K562 (cell line): ENCODE measurements around the gene PRKAR1B. TPM values are rescaled to one million over a fixed set of nuclear protein-coding genes. Genes with fewer than 3 reads are reported as not detected.

Experiments used
- ATAC-seq: fragments of 200-7000 bp; cut with Tn5 transposase; 3 replicates; pipeline ENCODE4 v1.9.1; 2020; ENCODE audit warnings: moderate library complexity
- BruUV-seq: library from RNA; stranded (reverse); fragments of 400-500 nt; replicated peaks from 2 replicates; lab custom pipeline; 2021; lab: Mats Ljungman, UMichigan
- CTCF ChIA-PET: fragments of 300-600 bp; formaldehyde crosslinking; extraction: SDS; loops from one replicate; lab custom pipeline; 2021; ENCODE audit warnings: low intra/inter-chr PET ratio; lab: Yijun Ruan, JAX
- POLR2A ChIA-PET: fragments of 300-600, 350-650 bp; sonication (Branson Sonifier 250); formaldehyde crosslinking; extraction: SDS; loops from one replicate; lab custom pipeline; 2021; ENCODE audit warnings: antibody characterized with exemption, inconsistent platforms; lab: Yijun Ruan, JAX
- DNase-seq, 4 experiments: peaks; one replicate each; pipeline versions ENCODE4 v3.0.0 to v3.0.0-alpha.2; 2011 to 2018; ENCODE audit warnings: low spot score in 3 of 4, mixed read lengths in 3 of 4; ENCODE audit errors: extremely low read depth in 1 of 4
- FAIRE-seq: peaks from 2 replicates; lab custom pipeline; 2011; peaks lifted over from hg19 to GRCh38; lab: Jason Lieb, UNC
- H2AFZ ChIP-seq: 2 replicates; pipeline ENCODE4 v1.6.0; 2011; ENCODE audit warnings: low read depth, low read length, control low read depth, inconsistent platforms
- H3K27ac ChIP-seq: fragments of 200-600 bp; 3 replicates; pipeline ENCODE4 v1.8.0; 2011; ENCODE audit warnings: low read depth, mild to moderate bottlenecking, control low read depth, inconsistent platforms, low read length, moderate library complexity, mixed read lengths; ENCODE audit errors: extremely low read depth
- H3K27me3 ChIP-seq, 2 experiments: fragments of 300-600 bp in 1 of 2; 2 replicates in 1 of 2; 3 replicates in 1 of 2; pipeline versions ENCODE4 v1.6.0 to v1.8.0; 2011; ENCODE audit warnings: inconsistent platforms in 2 of 2, low read length in 2 of 2, mild to moderate bottlenecking in 1 of 2, mixed read lengths in 1 of 2, moderate library complexity in 1 of 2; ENCODE audit not compliant: control insufficient read depth in 2 of 2, insufficient read depth in 2 of 2
- H3K36me3 ChIP-seq: fragments of 300-600 bp; 3 replicates; pipeline ENCODE4 v1.8.0; 2011; ENCODE audit warnings: mild to moderate bottlenecking, low read length, inconsistent platforms; ENCODE audit not compliant: control insufficient read depth, insufficient read depth
- H3K4me1 ChIP-seq, 2 experiments: fragments of 200-600 bp in 1 of 2; replicated peaks in 1 of 2; 2 replicates in 1 of 2; 3 replicates in 1 of 2; pipeline versions ENCODE4 v1.5.1 to v1.8.0; 2011; ENCODE audit warnings: inconsistent platforms in 2 of 2, low read length in 2 of 2, mild to moderate bottlenecking in 1 of 2, mixed read lengths in 1 of 2, moderate library complexity in 1 of 2; ENCODE audit not compliant: control insufficient read depth in 2 of 2, insufficient read depth in 2 of 2
- H3K4me2 ChIP-seq: 2 replicates; pipeline ENCODE4 v1.6.1; 2011; ENCODE audit warnings: low read length, control low read depth, inconsistent platforms, mixed read lengths; ENCODE audit not compliant: insufficient read depth
- H3K4me3 ChIP-seq: fragments of 200-600 bp; sonication (generic), shearing (Covaris generic); 2 replicates; pipeline ENCODE4 v1.5.1; 2016; ENCODE audit warnings: control low read depth, inconsistent platforms
- H3K79me2 ChIP-seq: fragments of 200-600 bp; 3 replicates; pipeline ENCODE4 v1.8.0; 2011; ENCODE audit warnings: low read length, inconsistent platforms; ENCODE audit not compliant: control insufficient read depth, insufficient read depth
- H3K9ac ChIP-seq, 2 experiments: 2 replicates each; pipeline versions ENCODE4 v1.6.0 to v1.6.1; 2011; ENCODE audit warnings: low read depth in 2 of 2, low read length in 2 of 2, control low read depth in 1 of 2, inconsistent platforms in 1 of 2, mild to moderate bottlenecking in 1 of 2, mixed read lengths in 1 of 2; ENCODE audit not compliant: insufficient read depth in 1 of 2
- H3K9me1 ChIP-seq: one replicate; pipeline ENCODE4 v1.6.0; 2011; ENCODE audit warnings: inconsistent platforms, mild to moderate bottlenecking, low read length, moderate library complexity; ENCODE audit not compliant: control insufficient read depth, insufficient read depth
- H3K9me3 ChIP-seq: replicated peaks from 2 replicates; pipeline ENCODE4 v1.5.1; 2011; ENCODE audit warnings: low read depth, low read length, inconsistent platforms; ENCODE audit not compliant: control insufficient read depth, insufficient read depth
- H4K20me1 ChIP-seq: replicated peaks from 2 replicates; pipeline ENCODE4 v1.6.1; 2011; ENCODE audit warnings: low read length, inconsistent platforms, mixed read lengths; ENCODE audit not compliant: control insufficient read depth, insufficient read depth
- ARID2 ChIP-seq: fragments of 450-650 bp; IDR thresholded peaks from 2 replicates; pipeline ENCODE4 v1.6.1; 2017; ENCODE audit warnings: antibody characterized with exemption, mild to moderate bottlenecking
- BDP1 ChIP-seq: IDR thresholded peaks from 3 replicates; pipeline ENCODE4 v1.6.1; 2011; ENCODE audit not compliant: insufficient read length, insufficient read depth
- FOXK2 ChIP-seq, 2 experiments: fragments of 450-650 bp; IDR thresholded peaks in 1 of 2; conservative IDR thresholded peaks in 1 of 2; 2 replicates each; pipeline ENCODE4 v1.6.1; 2016; ENCODE audit warnings: low read depth in 2 of 2, mild to moderate bottlenecking in 1 of 2
- KAT8 ChIP-seq: fragments of 450-650 bp; IDR thresholded peaks from 2 replicates; pipeline ENCODE4 v1.6.1; 2016; ENCODE audit warnings: low read depth, mild to moderate bottlenecking
- NCOR1 ChIP-seq: fragments of 450-650 bp; IDR thresholded peaks from 2 replicates; pipeline ENCODE4 v1.6.1; 2016; ENCODE audit warnings: mild to moderate bottlenecking, moderate library complexity
- SMAD1 ChIP-seq: fragments of 150-350 bp; IDR thresholded peaks from 2 replicates; pipeline ENCODE4 v1.6.1; 2014; ENCODE audit warnings: low read length, low read depth; ENCODE audit not compliant: partially characterized antibody
- SNRNP70 ChIP-seq: fragments of 200-400 bp; formaldehyde crosslinking; optimal IDR thresholded peaks from 2 replicates; pipeline ENCODE3; 2017; ENCODE audit warnings: low read depth, low read length
- ZMIZ1 ChIP-seq, 2 experiments: fragments of 150-350 bp in 1 of 2; IDR thresholded peaks; 2 replicates each; pipeline ENCODE4 v1.6.1; 2012 to 2016; ENCODE audit warnings: low read depth in 2 of 2, low read length in 2 of 2, mild to moderate bottlenecking in 1 of 2, moderate library complexity in 1 of 2
- ZSCAN32 ChIP-seq: fragments of 450-650 bp; formaldehyde crosslinking; IDR thresholded peaks from 2 replicates; pipeline ENCODE4 v1.4.0; 2020; ENCODE audit warnings: mild to moderate bottlenecking, moderate library complexity
- ZZZ3 ChIP-seq: fragments of 450-650 bp; IDR thresholded peaks from 2 replicates; pipeline ENCODE4 v1.6.1; 2016; ENCODE audit warnings: antibody characterized with exemption, mild to moderate bottlenecking, moderate library complexity
- WGBS: fragments of 100-300 bp; shearing (Covaris generic); methylation state at CpG from one replicate; pipeline ENCODE4 v1.1.6; 2016; ENCODE audit warnings: low coverage, mixed read lengths; ENCODE audit not compliant: insufficient coverage; ENCODE audit errors: missing lambda C conversion rate; 5-methylcytosine and 5-hydroxymethylcytosine counted together
- in situ Hi-C: fragments of 300-500 bp; cut with MboI; formaldehyde crosslinking; loops from 4 replicates; pipeline ENCODE4 v1.15.0; 2018; ENCODE audit warnings: inconsistent platforms, mixed read lengths
- intact Hi-C: fragments of 100-400 bp; cut with micrococcal nuclease; formaldehyde crosslinking; loops from 2 replicates; pipeline ENCODE4 v1.14.2; 2022
- polyA plus RNA-seq, 8 experiments: library from polyadenylated mRNA; depleted of rRNA in 4 of 8; stranded (reverse) in 5 of 8; unstranded in 3 of 8; fragments of >200 nt; fragmentation: Nextera tagmentation in 2 of 8; fragmentation: Illumina TruSeq in 1 of 8; extraction: Ambion mirVana in 2 of 8; extraction: Trizol in 1 of 8; gene quantifications; 2 replicates each; pipeline versions ENCODE4 v1.2.1 to v1.2.3, GENCODE V29; 2011 to 2014; ENCODE audit warnings: inconsistent platforms in 1 of 8, missing spikeins in 1 of 8
- total RNA-seq, 7 experiments: library from RNA; depleted of rRNA in 6 of 7; stranded (reverse); fragments of >200 nt in 6 of 7; fragmentation: Illumina TruSeq in 2 of 7; extraction: Trizol in 2 of 7; gene quantifications; 2 replicates each; pipeline versions ENCODE4 v1.2.1 to v1.2.3, GENCODE V29; 2011 to 2021; ENCODE audit warnings: low replicate concordance in 1 of 7

Gene PRKAR1B
- total and polyA plus RNA-seq, 9 of the 15 experiments (the other 6 are each of a cell fraction or from before 2014, with no cell fraction given), result 0.99 to 30.5 (median 12.7) TPM

GRCh38 chr7:650339-651031 is 76.6 kb downstream of the PRKAR1B start:
- Histone ChIP-seq H3K4me1 (peaks cover 0 to 5% of the 10 kb centered on the region in 2 experiments; a peak in 1 of 5 replicates), H3K9me3 (peaks cover 10% of the 10 kb centered on the region), H3K79me2 (no peaks in the 10 kb centered on the region), H3K4me3 (no peak overlapping the region), H4K20me1 (no peaks in the 10 kb centered on the region), H3K4me2 (no peak overlapping the region), H3K36me3 (no peaks in the 10 kb centered on the region; the same call in 2 of the 3 replicates), H3K9me1 (no peaks in the 10 kb centered on the region), H3K27me3 (no peaks in the 10 kb centered on the region), H2AFZ (no peak overlapping the region), H3K9ac (no peak overlapping the region; a peak in 1 of 4 replicates), H3K27ac (no peak overlapping the region)
- intact Hi-C loops (no loop called here), in situ Hi-C loops (no loop called here)
- ChIA-PET POLR2A (interaction anchor here (0.7 kb wide), 2 partner anchors 49 to 230 kb away, joined by 3 read pairs; no protein-coding TSS in a partner anchor), CTCF (no interaction called here)
- no TSS peak for BruUV-seq
- DNase-seq (no peak), ATAC-seq (no peak), FAIRE-seq (no peak)
- WGBS, result 77% methylated on average over 11 of the region's 22 CpGs
- TF ChIP-seq ARID2 (no peak), KAT8 (no peak), FOXK2 (conservative IDR thresholded peaks at IDR 0.05 in 1 of 2, IDR thresholded peaks at IDR 0.05 in 1 of 2; ENCODE audit: low read depth in 2 of 2) (no peak), ZZZ3 (no peak), SNRNP70 (no peak), NCOR1 (no peak), BDP1 (no peak), ZSCAN32 (CRISPR knock-in tag) (no peak), SMAD1 (no peak), ZMIZ1 (IDR thresholded peaks at IDR 0.05; ENCODE audit: low read depth in 2 of 2, low read length in 2 of 2) (no peak)
- TF ChIP-seq, all 486 proteins: peak for 0
